Occipital lobe (tissue), 2 donors: ENCODE data around the gene SDF2. TPM values are rescaled to one million over a fixed set of nuclear protein-coding genes. Genes with fewer than 3 reads are reported as not detected.
A peak's percentile ranks its signal among the peaks of the same experiment; 100 is the strongest.
"Not testable (repeated sequence)": the region's sequence is repeated elsewhere in the genome, so short reads cannot be mapped to it uniquely, and the experiment has no call there.

Experiments used
- DNase-seq: peaks from one replicate; lab custom pipeline; 2025; lab: John Stamatoyannopoulos, UW
- total RNA-seq: library from RNA; depleted of rRNA; stranded (reverse); fragments of >200 nt; gene quantifications from one replicate; pipeline ENCODE4 v1.2.3, GENCODE V29; 2014

SDF2 gene
- total RNA-seq, 1 donor from 2014 or later: 33.5 TPM

GRCh38 chr17:28685366-28685765 lies 23.7 kb upstream of the SDF2 start:
- DNase-seq: no peak

- peak; percentile 73 for DNase-seq
These were observed 23.3 kb upstream of the SDF2 start for GRCh38 chr17:28684963-28685362.

- no peak for DNase-seq
These were observed 20.9 kb upstream of the SDF2 start for GRCh38 chr17:28682655-28683054.

GRCh38 chr17:28675980-28676379 lies 14.3 kb upstream of the SDF2 start:
- no peak for DNase-seq

- DNase-seq: no peak
These were observed 13.8 kb upstream of the SDF2 start for GRCh38 chr17:28675490-28675889.

GRCh38 chr17:28669918-28670317 lies 8.2 kb upstream of the SDF2 start:
- DNase-seq: no peak

- no peak for DNase-seq
These were observed 6.2 kb upstream of the SDF2 start for GRCh38 chr17:28667870-28668269.

- DNase-seq: no peak
These were observed 4.3 kb upstream of the SDF2 start for GRCh38 chr17:28665994-28666393.

GRCh38 chr17:28663723-28664122 lies 2.0 kb upstream of the SDF2 start:
- no peak for DNase-seq

GRCh38 chr17:28662527-28662829 lies 772 bp upstream of the SDF2 start:
- DNase-seq: no peak

GRCh38 chr17:28659497-28659881 lies 2.2 kb downstream of the SDF2 start:
- DNase-seq: not testable (repeated sequence)

GRCh38 chr17:28658766-28659496 lies 2.8 kb downstream of the SDF2 start:
- DNase-seq: not testable (repeated sequence)

GRCh38 chr17:28658342-28658741 lies 3.4 kb downstream of the SDF2 start:
- not testable (repeated sequence) for DNase-seq

- no peak for DNase-seq
These were observed 4.0 kb downstream of the SDF2 start for GRCh38 chr17:28657756-28658155.

GRCh38 chr17:28655160-28655559 lies 6.5 kb downstream of the SDF2 start:
- no peak for DNase-seq

- DNase-seq: no peak
These were observed 13.0 kb downstream of the SDF2 start for GRCh38 chr17:28648698-28649097.

GRCh38 chr17:28646039-28646754 lies 15.5 kb downstream of the SDF2 start:
- DNase-seq: no peak

- no peak for DNase-seq
These were observed 16.1 kb downstream of the SDF2 start for GRCh38 chr17:28645576-28645939.

- peak; percentile 93 for DNase-seq
These were observed 16.7 kb downstream of the SDF2 start, which contains the start of gene BLTP2 for GRCh38 chr17:28644787-28645575. Gene BLTP2, minus strand, starts transcription at chr17:28645158. Its CDS starts 102 bp downstream, at chr17:28645056.

- DNase-seq: no peak
These were observed 17.5 kb downstream of the SDF2 start for GRCh38 chr17:28643983-28644786.

GRCh38 chr17:28641579-28641978 lies 20.1 kb downstream of the SDF2 start:
- DNase-seq: no peak

GRCh38 chr17:28635506-28635905 lies 26.2 kb downstream of the SDF2 start:
- no peak for DNase-seq
